ENCODE data around the gene PPP3CA.

The PPP3CA gene

DNA sequence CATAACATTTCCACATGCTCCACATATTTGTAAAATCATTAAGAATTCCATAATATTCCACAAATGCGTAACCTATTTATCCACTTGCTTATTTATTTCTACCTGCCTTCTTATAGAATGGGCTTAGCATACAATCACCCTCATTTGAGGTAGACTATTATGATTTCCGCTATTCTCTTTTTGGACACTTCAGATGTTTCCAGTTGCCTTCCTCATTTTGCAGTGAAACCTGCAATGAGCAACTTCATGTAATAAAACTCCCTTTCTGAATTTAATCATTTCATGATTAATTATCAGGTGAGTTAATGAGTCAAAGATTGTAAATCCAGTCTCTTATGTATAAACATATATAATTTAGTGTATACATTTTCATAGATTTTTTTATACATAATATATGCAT lies 58.0 kb downstream of the PPP3CA start:
- no peak for DNase-seq (ENCODE audit: low spot score)
- TF ChIP-seq, protein P1, sequence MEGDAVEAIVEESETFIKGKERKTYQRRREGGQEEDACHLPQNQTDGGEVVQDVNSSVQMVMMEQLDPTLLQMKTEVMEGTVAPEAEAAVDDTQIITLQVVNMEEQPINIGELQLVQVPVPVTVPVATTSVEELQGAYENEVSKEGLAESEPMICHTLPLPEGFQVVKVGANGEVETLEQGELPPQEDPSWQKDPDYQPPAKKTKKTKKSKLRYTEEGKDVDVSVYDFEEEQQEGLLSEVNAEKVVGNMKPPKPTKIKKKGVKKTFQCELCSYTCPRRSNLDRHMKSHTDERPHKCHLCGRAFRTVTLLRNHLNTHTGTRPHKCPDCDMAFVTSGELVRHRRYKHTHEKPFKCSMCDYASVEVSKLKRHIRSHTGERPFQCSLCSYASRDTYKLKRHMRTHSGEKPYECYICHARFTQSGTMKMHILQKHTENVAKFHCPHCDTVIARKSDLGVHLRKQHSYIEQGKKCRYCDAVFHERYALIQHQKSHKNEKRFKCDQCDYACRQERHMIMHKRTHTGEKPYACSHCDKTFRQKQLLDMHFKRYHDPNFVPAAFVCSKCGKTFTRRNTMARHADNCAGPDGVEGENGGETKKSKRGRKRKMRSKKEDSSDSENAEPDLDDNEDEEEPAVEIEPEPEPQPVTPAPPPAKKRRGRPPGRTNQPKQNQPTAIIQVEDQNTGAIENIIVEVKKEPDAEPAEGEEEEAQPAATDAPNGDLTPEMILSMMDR (IDR thresholded peaks at IDR 0.05; ENCODE audit: extremely low read depth, missing control alignments) = no peak

DNA sequence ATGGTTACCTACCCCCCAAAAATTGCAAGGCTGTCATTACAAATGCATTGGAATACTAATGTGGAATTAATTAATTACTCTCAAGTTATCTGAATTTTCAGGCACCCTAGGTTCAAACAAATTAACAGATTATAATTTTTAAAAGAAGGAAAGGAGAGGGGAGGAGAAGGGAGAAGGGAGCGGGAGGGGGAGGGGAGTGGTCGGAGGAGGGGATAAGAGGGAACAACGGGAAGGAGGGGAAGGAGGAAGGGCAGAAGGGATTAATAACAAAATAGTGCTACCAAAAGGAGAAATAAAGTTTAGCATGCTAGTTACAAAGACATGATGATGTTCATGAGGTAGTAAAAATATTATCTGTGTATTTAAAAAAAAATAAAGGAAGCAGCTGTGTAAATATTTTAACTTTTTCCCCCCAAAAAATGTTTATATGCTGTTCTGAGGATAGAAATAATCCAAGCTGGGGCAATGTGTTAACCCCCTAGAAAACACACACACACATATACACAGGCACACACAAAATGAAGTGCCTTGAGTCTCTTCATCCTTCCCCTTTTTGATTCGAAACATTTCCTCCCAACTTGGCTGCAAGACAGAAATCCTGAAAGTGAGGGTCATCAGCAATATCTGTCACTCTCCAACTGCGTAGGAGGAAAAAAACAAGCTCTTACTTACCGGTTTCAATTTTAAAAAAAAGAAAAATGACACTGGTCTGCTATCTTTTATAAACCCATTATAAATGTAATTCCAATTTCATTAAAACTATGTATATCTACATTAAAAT lies 58.8 kb downstream of the PPP3CA start:
- TF ChIP-seq, protein P1 (IDR thresholded peaks at IDR 0.05; ENCODE audit: extremely low read depth, missing control alignments) = no peak
- DNase-seq (ENCODE audit: low spot score) = no peak

DNA sequence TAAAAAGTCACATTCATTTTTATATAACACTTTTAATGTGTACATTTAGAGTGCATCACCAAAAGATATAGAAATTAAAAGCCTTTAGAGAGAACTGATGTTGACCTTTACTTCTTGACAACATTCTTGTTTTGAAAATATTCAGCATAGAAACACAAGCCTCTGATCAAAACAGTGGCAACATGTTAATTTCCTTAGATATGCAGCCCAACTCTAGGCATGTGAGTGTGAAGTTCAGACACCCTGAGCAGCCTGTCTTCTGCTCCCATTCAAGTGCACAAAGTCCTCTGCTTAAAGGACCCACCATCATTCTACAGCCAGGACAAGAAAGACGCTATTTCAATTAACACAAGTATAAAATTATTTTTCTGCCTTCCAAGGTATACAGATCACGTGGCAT lies 60.0 kb downstream of the PPP3CA start:
- no peak for DNase-seq (ENCODE audit: low spot score)
- TF ChIP-seq, protein P1 (IDR thresholded peaks at IDR 0.05; ENCODE audit: extremely low read depth, missing control alignments) = no peak

DNA sequence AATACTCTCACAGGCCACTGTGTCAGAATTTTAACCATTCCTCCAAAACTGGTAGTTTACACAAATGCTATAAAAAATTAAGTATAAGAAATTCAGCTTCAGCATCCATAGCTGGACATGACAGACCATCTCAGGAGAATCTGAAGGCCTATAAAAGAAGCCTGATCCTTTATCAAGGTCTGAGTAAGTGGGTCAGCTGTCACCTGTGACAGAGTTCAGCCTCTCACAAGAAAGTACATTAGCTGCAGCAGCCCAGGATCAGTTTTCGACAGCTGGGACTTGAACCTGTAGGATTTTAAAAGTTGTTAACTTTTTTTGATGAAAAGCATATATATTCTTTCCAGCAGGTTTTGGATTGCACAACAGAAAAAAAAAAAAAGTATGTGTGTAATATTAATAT lies 60.7 kb downstream of the PPP3CA start:
- DNase-seq (ENCODE audit: low spot score) = no peak
- TF ChIP-seq, protein P1 (IDR thresholded peaks at IDR 0.05; ENCODE audit: extremely low read depth, missing control alignments) = no peak

DNA sequence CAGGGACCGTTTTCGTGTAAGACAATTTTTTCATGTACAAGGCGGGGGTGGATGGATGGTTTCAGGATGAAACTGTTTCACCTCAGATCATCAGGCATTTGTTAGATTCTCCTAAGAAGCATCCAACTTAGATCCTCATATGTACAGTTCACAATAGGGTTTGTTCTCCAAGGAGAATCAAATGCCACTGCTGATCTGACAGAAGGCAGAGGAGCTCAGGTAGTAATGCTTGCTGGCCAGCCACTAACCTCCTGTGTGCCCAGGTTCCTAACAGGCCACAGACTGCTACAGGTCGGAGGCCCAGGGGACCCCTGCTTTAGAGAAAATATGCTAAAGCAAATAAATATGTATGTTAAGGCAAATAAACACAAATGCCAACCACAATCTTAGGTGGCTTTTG lies 61.3 kb downstream of the PPP3CA start:
- TF ChIP-seq, protein P1 (IDR thresholded peaks at IDR 0.05; ENCODE audit: extremely low read depth, missing control alignments) = no peak
- no peak for DNase-seq (ENCODE audit: low spot score)

DNA sequence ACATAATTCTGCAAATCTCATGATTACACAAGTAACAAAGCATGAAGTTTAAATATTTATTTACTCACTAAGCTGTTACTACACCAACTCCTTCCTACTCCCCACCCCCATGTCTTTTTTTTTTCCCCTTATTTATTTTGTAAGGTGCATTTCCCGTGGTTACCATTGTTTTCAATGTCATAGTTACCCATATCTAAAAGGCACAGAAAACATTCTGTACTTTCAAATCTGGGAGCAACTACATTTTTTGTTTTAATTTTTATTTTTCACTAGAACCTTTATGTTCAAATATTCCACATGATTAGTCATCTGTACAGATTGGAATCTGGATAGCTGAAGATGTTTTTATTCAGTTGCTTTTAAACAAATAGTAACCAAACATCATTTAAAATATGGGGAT lies 62.8 kb downstream of the PPP3CA start:
- TF ChIP-seq, protein P1 (IDR thresholded peaks at IDR 0.05; ENCODE audit: extremely low read depth, missing control alignments) = no peak
- DNase-seq (ENCODE audit: low spot score) = no peak

DNA sequence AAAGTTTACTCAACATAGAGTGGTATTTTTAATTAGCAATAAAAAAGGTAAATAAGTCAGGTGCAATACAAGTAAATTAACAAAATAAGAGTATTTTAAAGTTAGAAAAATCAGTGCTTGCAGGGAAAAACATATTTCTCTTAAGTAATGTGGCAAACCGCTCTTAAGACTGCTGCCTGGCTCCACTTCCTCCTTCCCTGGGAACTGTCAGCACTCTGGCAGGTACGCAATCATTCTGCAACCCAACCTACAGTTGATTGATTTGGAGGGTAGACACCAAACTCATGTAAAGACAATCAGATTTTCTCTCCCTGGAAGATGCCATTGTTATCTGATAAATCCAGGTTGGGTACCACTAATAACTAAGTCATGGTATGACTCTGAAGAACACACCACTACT lies 63.9 kb downstream of the PPP3CA start:
- no peak for DNase-seq (ENCODE audit: low spot score)

More for the DNA sequence above, 63.9 kb downstream of the PPP3CA start:
- TF ChIP-seq, protein P1 (IDR thresholded peaks at IDR 0.05; ENCODE audit: extremely low read depth, missing control alignments) = no peak

Measured in GM20000 (cell line).